GM18909 (cell line): ENCODE measurements around the gene EXOC3L4.
A peak's percentile ranks its signal among the peaks of the same experiment; 100 is the strongest.

Source experiments
- ATAC-seq: cut with Tn5 transposase; IDR thresholded peaks from one replicate; pipeline ENCODE4 v1.9.1; 2021; ENCODE audit warnings: mild to moderate bottlenecking; ENCODE audit not compliant: unreplicated experiment, poor library complexity

The EXOC3L4 gene

GRCh38 chr14:103070263-103070885 lies 24.2 kb upstream of the EXOC3L4 start:
- no peak for ATAC-seq

- no peak for ATAC-seq
Measured at GRCh38 chr14:103070971-103071542, 23.5 kb upstream of the EXOC3L4 start.

GRCh38 chr14:103071544-103072251 lies 22.8 kb upstream of the EXOC3L4 start:
- ATAC-seq = no peak

DNA sequence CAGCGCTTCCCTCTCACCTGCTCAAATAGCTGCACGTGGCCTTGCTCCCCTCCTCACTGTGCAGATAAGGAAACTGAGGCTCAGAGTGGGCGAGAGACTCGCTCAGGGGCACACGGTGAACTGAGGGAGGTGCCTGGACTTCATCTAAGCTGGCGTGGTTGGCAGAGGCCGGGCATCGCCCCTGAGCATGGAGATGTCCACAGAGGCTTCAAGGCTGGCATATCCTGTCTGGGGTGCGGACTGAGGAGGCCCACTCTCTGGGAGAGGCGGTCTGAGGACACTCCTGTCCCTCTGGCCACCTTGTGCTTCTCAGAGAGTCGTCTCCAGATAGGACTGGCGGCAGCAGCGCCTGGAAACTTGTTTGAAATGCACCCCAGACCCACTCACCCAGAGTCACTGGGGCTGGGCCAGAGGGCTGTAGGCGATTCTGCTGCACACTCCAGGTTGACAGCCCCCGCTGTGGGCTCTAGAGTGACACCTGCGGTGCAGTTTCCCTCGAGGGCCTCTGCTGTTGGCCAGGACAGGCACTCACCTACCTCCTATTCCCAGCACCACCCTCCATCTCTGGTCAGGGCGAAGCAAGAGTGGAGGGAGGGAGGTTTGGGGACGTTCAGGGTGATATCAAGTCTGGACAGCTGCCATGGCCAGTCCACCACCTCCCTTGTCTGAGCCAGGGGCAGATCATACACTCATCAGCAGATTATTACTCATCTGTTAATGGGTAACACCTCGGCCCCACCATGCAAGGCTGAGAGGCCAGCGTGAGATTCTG lies 21.7 kb upstream of the EXOC3L4 start:
- ATAC-seq = no peak

GRCh38 chr14:103073367-103073875 lies 21.1 kb upstream of the EXOC3L4 start:
- ATAC-seq = no peak

- no peak for ATAC-seq
Measured at GRCh38 chr14:103073876-103074728, 20.4 kb upstream of the EXOC3L4 start.

- peak; percentile 2 for ATAC-seq
Measured at GRCh38 chr14:103074729-103075367, 19.7 kb upstream of the EXOC3L4 start.

GRCh38 chr14:103078420-103078749 lies 16.1 kb upstream of the EXOC3L4 start:
- ATAC-seq = no peak

- no peak for ATAC-seq
Measured at GRCh38 chr14:103078860-103079587, 15.5 kb upstream of the EXOC3L4 start.

- ATAC-seq = no peak
Measured at GRCh38 chr14:103081951-103082350, 12.6 kb upstream of the EXOC3L4 start.

DNA sequence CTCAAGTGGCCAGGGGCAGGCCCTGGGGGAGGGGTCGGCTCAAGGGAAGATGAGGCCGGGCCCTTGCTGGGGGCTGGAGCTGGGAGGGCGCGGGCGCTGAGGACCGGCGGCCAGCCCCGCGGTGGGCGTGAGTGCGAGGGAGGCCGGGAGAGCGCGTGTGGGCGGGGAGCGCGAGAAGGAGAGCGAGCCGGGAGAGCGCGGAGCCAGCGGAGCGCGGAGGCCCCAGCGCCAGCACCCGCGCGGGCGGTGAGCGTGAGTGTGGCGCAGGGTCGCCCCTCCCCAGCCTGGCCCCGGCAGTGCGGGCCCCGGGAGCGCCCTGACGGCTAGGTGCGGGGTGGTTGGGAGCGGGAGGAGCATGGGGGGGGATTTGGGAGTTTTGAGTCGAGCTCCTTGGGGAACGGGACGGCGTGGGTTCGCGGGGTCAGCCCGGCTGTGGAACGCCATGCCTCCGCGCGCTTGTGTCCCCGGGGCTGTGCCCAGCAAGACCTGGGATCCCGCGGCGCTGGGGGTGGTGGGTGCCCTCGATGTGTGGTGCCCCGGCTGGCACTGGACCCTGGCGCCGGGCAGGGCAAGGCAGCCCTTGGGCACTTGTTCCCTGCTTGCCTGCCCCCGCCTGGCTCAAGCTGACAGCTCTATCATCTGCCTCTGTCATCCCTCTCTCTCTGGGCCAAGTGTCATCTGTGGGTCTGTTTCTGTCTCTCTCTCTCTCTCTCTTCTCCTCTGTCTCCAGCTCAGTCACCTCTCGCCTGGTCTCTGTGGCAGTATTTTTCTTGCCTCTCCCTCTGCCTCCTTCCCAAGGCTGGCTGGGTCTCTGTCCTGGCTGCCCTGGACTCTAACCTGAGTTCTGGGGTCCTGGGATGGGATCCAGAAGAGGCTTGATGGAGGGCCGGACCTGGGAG lies 10.3 kb upstream of the EXOC3L4 start, which contains the start of gene LBHD2:
Gene LBHD2 (plus strand): TSS at position 190 of the 899 bp plus-strand sequence. CDS start 1,803 bp downstream, outside the sequence.
- ATAC-seq = no peak

GRCh38 chr14:103085106-103086091 lies 9.1 kb upstream of the EXOC3L4 start:
- ATAC-seq = no peak

GRCh38 chr14:103086771-103087342 lies 7.7 kb upstream of the EXOC3L4 start:
- no peak for ATAC-seq

GRCh38 chr14:103087343-103087835 lies 7.1 kb upstream of the EXOC3L4 start:
- no peak for ATAC-seq

DNA sequence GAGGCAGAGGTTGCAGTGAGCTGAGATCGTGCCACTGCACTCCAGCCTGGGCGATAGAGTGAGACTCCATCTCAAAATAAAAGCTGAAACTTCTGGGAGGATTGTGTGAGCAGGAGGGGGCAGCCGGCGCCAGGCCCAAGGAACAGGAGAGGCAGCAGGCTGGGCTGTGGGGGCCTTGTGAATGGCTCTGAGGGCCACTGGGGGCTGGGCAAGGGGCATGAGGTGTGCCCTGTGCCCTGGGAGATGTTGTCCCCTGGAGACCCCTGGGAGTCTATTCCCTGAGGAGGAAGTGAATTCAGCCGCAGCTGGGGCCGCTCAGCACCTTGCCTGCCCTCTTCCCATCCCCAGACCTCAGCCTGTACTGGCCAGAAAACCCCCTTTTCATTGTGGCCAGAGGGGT lies 5.6 kb upstream of the EXOC3L4 start:
- no peak for ATAC-seq
